HG03342 (cell line): ENCODE results near the gene ZFYVE28.

ENCODE experiments used
- ATAC-seq: cut with Tn5 transposase; IDR thresholded peaks from one replicate; pipeline ENCODE4 v1.9.1; 2021; ENCODE audit warnings: mild to moderate bottlenecking, moderate library complexity; ENCODE audit not compliant: unreplicated experiment

Gene ZFYVE28

GRCh38 chr4:2306773-2307410 is 111.6 kb downstream of the ZFYVE28 start:
- no peak for ATAC-seq

- ATAC-seq, result no peak
Measured at GRCh38 chr4:2305766-2306501, 112.5 kb downstream of the ZFYVE28 start.

- ATAC-seq, result no peak
Measured at GRCh38 chr4:2304877-2305561, 113.4 kb downstream of the ZFYVE28 start.

- no peak for ATAC-seq
Measured at GRCh38 chr4:2304321-2304876, 114.0 kb downstream of the ZFYVE28 start.

GRCh38 chr4:2303686-2304320 is 114.6 kb downstream of the ZFYVE28 start:
- no peak for ATAC-seq

- ATAC-seq, result no peak
Measured at GRCh38 chr4:2303121-2303685, 115.2 kb downstream of the ZFYVE28 start.

- no peak for ATAC-seq
Measured at GRCh38 chr4:2302387-2303119, 115.9 kb downstream of the ZFYVE28 start.

- no peak for ATAC-seq
Measured at GRCh38 chr4:2301806-2302205, 116.6 kb downstream of the ZFYVE28 start.

- ATAC-seq, result no peak
Measured at GRCh38 chr4:2301225-2301642, 117.2 kb downstream of the ZFYVE28 start.

- no peak for ATAC-seq
Measured at GRCh38 chr4:2300431-2301224, 117.8 kb downstream of the ZFYVE28 start.

GRCh38 chr4:2299794-2300193 is 118.7 kb downstream of the ZFYVE28 start:
- no peak for ATAC-seq

GRCh38 chr4:2298532-2298991 is 119.9 kb downstream of the ZFYVE28 start:
- no peak for ATAC-seq

- no peak for ATAC-seq
Measured at GRCh38 chr4:2297606-2298531, 120.6 kb downstream of the ZFYVE28 start.

- ATAC-seq, result no peak
Measured at GRCh38 chr4:2296631-2297601, 121.5 kb downstream of the ZFYVE28 start.

- ATAC-seq, result no peak
Measured at GRCh38 chr4:2295900-2296442, 122.5 kb downstream of the ZFYVE28 start.

GRCh38 chr4:2295500-2295899 is 122.9 kb downstream of the ZFYVE28 start:
- no peak for ATAC-seq

- no peak for ATAC-seq
Measured at GRCh38 chr4:2292646-2293108, 125.8 kb downstream of the ZFYVE28 start.
